ENCODE measurements around the gene HMCN1.

Gene HMCN1

GRCh38 chr1:186030453-186030852 is 296.3 kb downstream of the HMCN1 start:
- Histone ChIP-seq H3K4me1 (ENCODE audit: control insufficient read depth, insufficient read depth, low read length) (no peaks in the 10 kb centered on the region), H3K27me3 (ENCODE audit: control insufficient read depth, insufficient read depth, low read length, poor library complexity, severe bottlenecking) (no peaks in the 10 kb centered on the region), H3K9me3 (ENCODE audit: control insufficient read depth, low read length) (no peaks in the 10 kb centered on the region), H3K36me3 (ENCODE audit: control insufficient read depth, insufficient read depth, low read length) (no peaks in the 10 kb centered on the region), H3K27ac (ENCODE audit: insufficient read depth, low read depth, low read length, poor library complexity, severe bottlenecking) (no peak overlapping the region), H3K4me3 (ENCODE audit: insufficient read depth, low read depth, low read length) (no peak overlapping the region)

- Histone ChIP-seq H3K36me3 (ENCODE audit: control insufficient read depth, insufficient read depth, low read length) (no peaks in the 10 kb centered on the region), H3K9me3 (ENCODE audit: control insufficient read depth, low read length) (no peaks in the 10 kb centered on the region), H3K4me3 (ENCODE audit: insufficient read depth, low read depth, low read length) (no peak overlapping the region), H3K27ac (ENCODE audit: insufficient read depth, low read depth, low read length, poor library complexity, severe bottlenecking) (no peak overlapping the region), H3K27me3 (ENCODE audit: control insufficient read depth, insufficient read depth, low read length, poor library complexity, severe bottlenecking) (no peaks in the 10 kb centered on the region), H3K4me1 (ENCODE audit: control insufficient read depth, insufficient read depth, low read length) (no peaks in the 10 kb centered on the region)
- 95 to 100% methylated on average over 1 of the region's 2 CpGs for WGBS, 2 experiments
Measured at GRCh38 chr1:186033847-186034271, 299.7 kb downstream of the HMCN1 start.

- no peaks in the 10 kb centered on the region for H3K36me3 ChIP-seq (ENCODE audit: control insufficient read depth, insufficient read depth, low read length)
- no peak overlapping the region for H3K4me3 ChIP-seq (ENCODE audit: insufficient read depth, low read depth, low read length)
- H3K9me3 ChIP-seq (ENCODE audit: control insufficient read depth, low read length): no peaks in the 10 kb centered on the region
- H3K27me3 ChIP-seq (ENCODE audit: control insufficient read depth, insufficient read depth, low read length, poor library complexity, severe bottlenecking): no peaks in the 10 kb centered on the region
- H3K4me1 ChIP-seq (ENCODE audit: control insufficient read depth, insufficient read depth, low read length): no peaks in the 10 kb centered on the region
- H3K27ac ChIP-seq (ENCODE audit: insufficient read depth, low read depth, low read length, poor library complexity, severe bottlenecking): no peak overlapping the region
- 73 to 91% methylated on average over 2 to 3 of the region's 3 CpGs for WGBS, 2 experiments
Measured at GRCh38 chr1:186042230-186042629, 308.0 kb downstream of the HMCN1 start.

- 100% methylated on average over 1 of the region's 1 CpG; no CpG with 5 or more reads in 1 of the 2 experiments for WGBS, 2 experiments
- Histone ChIP-seq H3K27me3 (ENCODE audit: control insufficient read depth, insufficient read depth, low read length, poor library complexity, severe bottlenecking) (no peaks in the 10 kb centered on the region), H3K36me3 (ENCODE audit: control insufficient read depth, insufficient read depth, low read length) (no peaks in the 10 kb centered on the region), H3K4me3 (ENCODE audit: insufficient read depth, low read depth, low read length) (no peak overlapping the region), H3K4me1 (ENCODE audit: control insufficient read depth, insufficient read depth, low read length) (no peaks in the 10 kb centered on the region), H3K9me3 (ENCODE audit: control insufficient read depth, low read length) (no peaks in the 10 kb centered on the region), H3K27ac (ENCODE audit: insufficient read depth, low read depth, low read length, poor library complexity, severe bottlenecking) (no peak overlapping the region)
Measured at GRCh38 chr1:186043296-186043695, 309.1 kb downstream of the HMCN1 start.

- no peaks in the 10 kb centered on the region for H3K36me3 ChIP-seq (ENCODE audit: control insufficient read depth, insufficient read depth, low read length)
- no peak overlapping the region for H3K27ac ChIP-seq (ENCODE audit: insufficient read depth, low read depth, low read length, poor library complexity, severe bottlenecking)
- WGBS, 2 experiments: 78 to 87% methylated on average over 3 of the region's 3 CpGs
- no peaks in the 10 kb centered on the region for H3K27me3 ChIP-seq (ENCODE audit: control insufficient read depth, insufficient read depth, low read length, poor library complexity, severe bottlenecking)
- H3K4me1 ChIP-seq (ENCODE audit: control insufficient read depth, insufficient read depth, low read length): no peaks in the 10 kb centered on the region
- no peak overlapping the region for H3K4me3 ChIP-seq (ENCODE audit: insufficient read depth, low read depth, low read length)
- H3K9me3 ChIP-seq (ENCODE audit: control insufficient read depth, low read length): no peaks in the 10 kb centered on the region
Measured at GRCh38 chr1:186044079-186044685, 310.0 kb downstream of the HMCN1 start.

GRCh38 chr1:186046437-186047211 is 312.4 kb downstream of the HMCN1 start:
- 93 to 94% methylated on average over 4 of the region's 4 CpGs for WGBS, 2 experiments

GRCh38 chr1:186050360-186050759 is 316.2 kb downstream of the HMCN1 start:
- Histone ChIP-seq H3K36me3 (ENCODE audit: control insufficient read depth, insufficient read depth, low read length) (no peaks in the 10 kb centered on the region), H3K9me3 (ENCODE audit: control insufficient read depth, low read length) (no peaks in the 10 kb centered on the region), H3K27ac (ENCODE audit: insufficient read depth, low read depth, low read length, poor library complexity, severe bottlenecking) (no peak overlapping the region), H3K27me3 (ENCODE audit: control insufficient read depth, insufficient read depth, low read length, poor library complexity, severe bottlenecking) (no peaks in the 10 kb centered on the region), H3K4me3 (ENCODE audit: insufficient read depth, low read depth, low read length) (no peak overlapping the region), H3K4me1 (ENCODE audit: control insufficient read depth, insufficient read depth, low read length) (no peaks in the 10 kb centered on the region)
- 93 to 96% methylated on average over 3 of the region's 3 CpGs for WGBS, 2 experiments

More at GRCh38 chr1:186046437-186047211, 312.4 kb downstream of the HMCN1 start:
- Histone ChIP-seq H3K27ac (ENCODE audit: insufficient read depth, low read depth, low read length, poor library complexity, severe bottlenecking) (no peak overlapping the region), H3K4me1 (ENCODE audit: control insufficient read depth, insufficient read depth, low read length) (no peaks in the 10 kb centered on the region), H3K9me3 (ENCODE audit: control insufficient read depth, low read length) (no peaks in the 10 kb centered on the region), H3K4me3 (ENCODE audit: insufficient read depth, low read depth, low read length) (no peak overlapping the region), H3K36me3 (ENCODE audit: control insufficient read depth, insufficient read depth, low read length) (no peaks in the 10 kb centered on the region), H3K27me3 (ENCODE audit: control insufficient read depth, insufficient read depth, low read length, poor library complexity, severe bottlenecking) (no peaks in the 10 kb centered on the region)

- Histone ChIP-seq H3K4me1 (ENCODE audit: control insufficient read depth, insufficient read depth, low read length) (no peaks in the 10 kb centered on the region), H3K4me3 (ENCODE audit: insufficient read depth, low read depth, low read length) (no peak overlapping the region), H3K27ac (ENCODE audit: insufficient read depth, low read depth, low read length, poor library complexity, severe bottlenecking) (no peak overlapping the region), H3K9me3 (ENCODE audit: control insufficient read depth, low read length) (no peaks in the 10 kb centered on the region), H3K36me3 (ENCODE audit: control insufficient read depth, insufficient read depth, low read length) (no peaks in the 10 kb centered on the region), H3K27me3 (ENCODE audit: control insufficient read depth, insufficient read depth, low read length, poor library complexity, severe bottlenecking) (no peaks in the 10 kb centered on the region)
- 80 to 86% methylated on average over 1 of the region's 2 CpGs for WGBS, 2 experiments
Measured at GRCh38 chr1:186054003-186054402, 319.8 kb downstream of the HMCN1 start.

GRCh38 chr1:186054932-186055331 is 320.7 kb downstream of the HMCN1 start:
- Histone ChIP-seq H3K27me3 (ENCODE audit: control insufficient read depth, insufficient read depth, low read length, poor library complexity, severe bottlenecking) (no peaks in the 10 kb centered on the region), H3K4me3 (ENCODE audit: insufficient read depth, low read depth, low read length) (no peak overlapping the region), H3K36me3 (ENCODE audit: control insufficient read depth, insufficient read depth, low read length) (no peaks in the 10 kb centered on the region), H3K9me3 (ENCODE audit: control insufficient read depth, low read length) (no peaks in the 10 kb centered on the region), H3K4me1 (ENCODE audit: control insufficient read depth, insufficient read depth, low read length) (no peaks in the 10 kb centered on the region), H3K27ac (ENCODE audit: insufficient read depth, low read depth, low read length, poor library complexity, severe bottlenecking) (no peak overlapping the region)
- 84 to 100% methylated on average over 1 to 2 of the region's 2 CpGs for WGBS, 2 experiments

GRCh38 chr1:186055846-186056245 is 321.7 kb downstream of the HMCN1 start:
- Histone ChIP-seq H3K4me3 (ENCODE audit: insufficient read depth, low read depth, low read length) (no peak overlapping the region), H3K4me1 (ENCODE audit: control insufficient read depth, insufficient read depth, low read length) (no peaks in the 10 kb centered on the region), H3K9me3 (ENCODE audit: control insufficient read depth, low read length) (no peaks in the 10 kb centered on the region), H3K36me3 (ENCODE audit: control insufficient read depth, insufficient read depth, low read length) (no peaks in the 10 kb centered on the region), H3K27ac (ENCODE audit: insufficient read depth, low read depth, low read length, poor library complexity, severe bottlenecking) (no peak overlapping the region), H3K27me3 (ENCODE audit: control insufficient read depth, insufficient read depth, low read length, poor library complexity, severe bottlenecking) (no peaks in the 10 kb centered on the region)
- 86 to 93% methylated on average over 2 of the region's 2 CpGs for WGBS, 2 experiments
